Breast epithelium (tissue), 3 donors: ENCODE results near the gene SNX27.

Source experiments
- POLR2A ChIP-seq: fragments of 450-650 bp; IDR thresholded peaks from one replicate; pipeline ENCODE4 v1.6.1; 2016; ENCODE audit warnings: antibody characterized with exemption, mild to moderate bottlenecking, moderate library complexity
- POLR2AphosphoS5 ChIP-seq, 3 donors: sonication (generic); formaldehyde crosslinking; IDR thresholded peaks; one replicate each; pipeline ENCODE4 v1.6.1; 2017; ENCODE audit warnings: antibody characterized with exemption in 3 of 3
- TF ChIP-seq, protein P1 (sequence below), 3 donors: fragments of 450-650 bp; IDR thresholded peaks; one replicate each; pipeline ENCODE4 v1.5.1; 2016 to 2017; ENCODE audit warnings: antibody characterized with exemption in 3 of 3, mild to moderate bottlenecking in 3 of 3, moderate library complexity in 3 of 3

DNA sequence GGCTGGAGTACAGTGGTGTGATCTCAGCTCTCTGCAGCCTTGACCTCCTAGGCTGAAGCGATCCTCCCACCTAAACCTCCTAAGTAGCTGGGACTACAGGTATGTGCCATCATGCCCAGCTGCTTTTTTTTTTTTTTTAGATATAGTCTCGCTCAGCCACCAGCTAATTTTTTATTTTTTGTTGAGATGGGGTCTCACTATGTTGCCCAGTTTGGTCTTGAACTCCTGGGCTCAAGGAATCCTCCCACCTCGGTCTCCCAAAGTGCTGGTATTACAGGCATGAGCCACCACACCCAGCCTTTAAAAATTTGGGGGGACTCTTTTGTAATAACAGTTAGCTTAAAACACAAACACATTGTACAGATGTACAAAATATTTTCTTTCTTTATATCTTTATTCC is 1.7 kb upstream of the SNX27 start:
- TF ChIP-seq, protein P1, sequence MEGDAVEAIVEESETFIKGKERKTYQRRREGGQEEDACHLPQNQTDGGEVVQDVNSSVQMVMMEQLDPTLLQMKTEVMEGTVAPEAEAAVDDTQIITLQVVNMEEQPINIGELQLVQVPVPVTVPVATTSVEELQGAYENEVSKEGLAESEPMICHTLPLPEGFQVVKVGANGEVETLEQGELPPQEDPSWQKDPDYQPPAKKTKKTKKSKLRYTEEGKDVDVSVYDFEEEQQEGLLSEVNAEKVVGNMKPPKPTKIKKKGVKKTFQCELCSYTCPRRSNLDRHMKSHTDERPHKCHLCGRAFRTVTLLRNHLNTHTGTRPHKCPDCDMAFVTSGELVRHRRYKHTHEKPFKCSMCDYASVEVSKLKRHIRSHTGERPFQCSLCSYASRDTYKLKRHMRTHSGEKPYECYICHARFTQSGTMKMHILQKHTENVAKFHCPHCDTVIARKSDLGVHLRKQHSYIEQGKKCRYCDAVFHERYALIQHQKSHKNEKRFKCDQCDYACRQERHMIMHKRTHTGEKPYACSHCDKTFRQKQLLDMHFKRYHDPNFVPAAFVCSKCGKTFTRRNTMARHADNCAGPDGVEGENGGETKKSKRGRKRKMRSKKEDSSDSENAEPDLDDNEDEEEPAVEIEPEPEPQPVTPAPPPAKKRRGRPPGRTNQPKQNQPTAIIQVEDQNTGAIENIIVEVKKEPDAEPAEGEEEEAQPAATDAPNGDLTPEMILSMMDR (IDR thresholded peaks at IDR 0.05), result no peak
- TF ChIP-seq POLR2AphosphoS5 (IDR thresholded peaks at IDR 0.05) (no peak), POLR2A (no peak)
